HG03469 (cell line): ENCODE results near the gene PDZRN3.

Experiments
- ATAC-seq: cut with Tn5 transposase; IDR thresholded peaks from one replicate; pipeline ENCODE4 v1.9.1; 2021; ENCODE audit warnings: mild to moderate bottlenecking, moderate library complexity, moderate number of reproducible peaks; ENCODE audit not compliant: unreplicated experiment

PDZRN3 gene

GRCh38 chr3:73432023-73432705, 192.6 kb downstream of the PDZRN3 start:
- ATAC-seq = no peak

- no peak for ATAC-seq
Observed at GRCh38 chr3:73431183-73431900, 193.4 kb downstream of the PDZRN3 start.

GRCh38 chr3:73427048-73427706, 197.6 kb downstream of the PDZRN3 start:
- no peak for ATAC-seq

- ATAC-seq = no peak
Observed at GRCh38 chr3:73426606-73427005, 198.1 kb downstream of the PDZRN3 start.

- ATAC-seq = no peak
Observed at GRCh38 chr3:73423116-73423515, 201.6 kb downstream of the PDZRN3 start.

GRCh38 chr3:73422571-73422970, 202.2 kb downstream of the PDZRN3 start:
- no peak for ATAC-seq

- ATAC-seq = no peak
Observed at GRCh38 chr3:73419942-73420341, 204.8 kb downstream of the PDZRN3 start.

- no peak for ATAC-seq
Observed at GRCh38 chr3:73419179-73419803, 205.4 kb downstream of the PDZRN3 start.

GRCh38 chr3:73418681-73419080, 206.1 kb downstream of the PDZRN3 start:
- ATAC-seq = no peak

GRCh38 chr3:73415118-73415517, 209.6 kb downstream of the PDZRN3 start:
- no peak for ATAC-seq

- ATAC-seq = no peak
Observed at GRCh38 chr3:73413619-73414018, 211.1 kb downstream of the PDZRN3 start.

GRCh38 chr3:73411993-73412392, 212.7 kb downstream of the PDZRN3 start:
- no peak for ATAC-seq

GRCh38 chr3:73411545-73411944, 213.2 kb downstream of the PDZRN3 start:
- no peak for ATAC-seq

- ATAC-seq = no peak
Observed at GRCh38 chr3:73409138-73409763, 215.5 kb downstream of the PDZRN3 start.

- no peak for ATAC-seq
Observed at GRCh38 chr3:73408634-73409033, 216.1 kb downstream of the PDZRN3 start.

- no peak for ATAC-seq
Observed at GRCh38 chr3:73407577-73407976, 217.2 kb downstream of the PDZRN3 start.

GRCh38 chr3:73405853-73406252, 218.9 kb downstream of the PDZRN3 start:
- no peak for ATAC-seq

- no peak for ATAC-seq
Observed at GRCh38 chr3:73405000-73405399, 219.7 kb downstream of the PDZRN3 start.

- no peak for ATAC-seq
Observed at GRCh38 chr3:73404435-73404834, 220.3 kb downstream of the PDZRN3 start.

- no peak for ATAC-seq
Observed at GRCh38 chr3:73403444-73403843, 221.3 kb downstream of the PDZRN3 start.
